Heart left ventricle (tissue), 16 donors: Measurements from ENCODE around the gene PPRC1. TPM values are rescaled to one million over a fixed set of nuclear protein-coding genes. Genes with fewer than 3 reads are reported as not detected.
A peak's percentile ranks its signal among the peaks of the same experiment; 100 is the strongest.

Experiments
- ATAC-seq, 4 donors: fragments of 200-7000 bp; cut with Tn5 transposase; one replicate each; pipeline ENCODE4 v1.9.1; 2020 to 2022; ENCODE audit warnings: moderate library complexity in 4 of 4, mild to moderate bottlenecking in 3 of 4, moderate number of reproducible peaks in 1 of 4
- DNase-seq, 5 donors: peaks; one replicate each; pipeline ENCODE4 v3.0.0-alpha.2; 2020
- H3K27ac ChIP-seq, 12 donors: fragments of 200-600 bp; sonication (generic) in 4 of 12; one replicate each; pipeline versions ENCODE4 v1.5.0 to v1.8.0; 2016 to 2022; ENCODE audit warnings: mild to moderate bottlenecking in 2 of 12
- H3K27me3 ChIP-seq, 9 donors: fragments of 200-600 bp; sonication (generic) in 2 of 9; one replicate each; pipeline versions ENCODE4 v1.5.1 to v1.8.0; 2016 to 2022; ENCODE audit warnings: mild to moderate bottlenecking in 3 of 9
- H3K36me3 ChIP-seq, 9 donors: fragments of 200-600 bp; sonication (generic) in 2 of 9; one replicate each; pipeline versions ENCODE4 v1.5.0 to v1.8.0; 2018 to 2022; ENCODE audit warnings: mild to moderate bottlenecking in 2 of 9
- H3K4me1 ChIP-seq, 12 donors: fragments of 200-600 bp; sonication (generic) in 4 of 12; one replicate each; pipeline versions ENCODE4 v1.5.0 to v1.8.0; 2016 to 2022; ENCODE audit warnings: mild to moderate bottlenecking in 3 of 12
- H3K4me3 ChIP-seq, 12 donors: fragments of 200-600 bp; sonication (generic) in 4 of 12; one replicate each; pipeline versions ENCODE4 v1.5.0 to v1.8.0; 2017 to 2022; ENCODE audit warnings: mild to moderate bottlenecking in 9 of 12, moderate library complexity in 4 of 12
- H3K9me3 ChIP-seq, 12 donors: fragments of 200-600 bp; sonication (generic) in 4 of 12; one replicate each; pipeline versions ENCODE4 v1.5.0 to v1.8.0; 2016 to 2022; ENCODE audit warnings: mild to moderate bottlenecking in 1 of 12
- CTCF ChIP-seq, 12 donors: fragments of 200-600 bp; sonication (generic) in 4 of 12; IDR thresholded peaks; one replicate each; pipeline versions ENCODE4 v1.5.0 to v1.8.0; 2018 to 2022; ENCODE audit warnings: antibody characterized with exemption in 12 of 12, mild to moderate bottlenecking in 5 of 12
- POLR2A ChIP-seq, 2 donors: fragments of 450-650 bp; IDR thresholded peaks; one replicate each; pipeline ENCODE4 v1.6.1; 2017; ENCODE audit warnings: antibody characterized with exemption in 2 of 2, mild to moderate bottlenecking in 2 of 2, moderate library complexity in 2 of 2
- WGBS, 4 donors: extraction: QIAGEN DNeasy Blood & Tissue Kit in 2 of 4; methylation state at CpG; one replicate each; pipeline versions ENCODE4 v1.1.5 to v1.1.7; 2013 to 2018; 5-methylcytosine and 5-hydroxymethylcytosine counted together
- intact Hi-C, 10 donors: fragments of 100-400 bp; cut with DNase I; formaldehyde crosslinking; loops; one replicate each; pipeline versions ENCODE4 v1.11.1 to v1.14.2; 2022
- polyA plus RNA-seq, 2 donors: library from polyadenylated mRNA; stranded (reverse); fragments of 200-250 nt; gene quantifications; one replicate each; pipeline ENCODE4 v1.2.3, GENCODE V29; 2013
- total RNA-seq, 9 donors: library from RNA; depleted of rRNA in 2 of 9; stranded (reverse); fragments of >200 nt in 2 of 9; fragmentation: NEBNext Ultra II Directional in 3 of 9; extraction: Animal tissue kit (Norgen Biotek cat#: 25700) in 3 of 9; gene quantifications; one replicate each; pipeline versions ENCODE4 v1.1.0 to v1.2.4, GENCODE V29; 2016 to 2023
- donor health status: ischemic (EF 13 %, LVEDD 7.1; RV severe dilation, severe dysfunction).
- donor health status: healthy with polysubstance abuse.
- donor health status: DM: no; HTN: yes; CAD: no.
- donor health status: DM: no; HTN: no; CAD: no.
- donor health status: ischemic (EF 25% LVEDD 6.9; RV normal size, moderate dysfunction).
- donor health status: ischemic (EF 25% LVEDD 5.7; RV mildly dilated, moderate dysfunction).
- donor health status: healthy.
- donor health status: DM: yes; HTN: yes; CAD: no.
- donor health status: ischemic (EF 35%, LVEDD 5.7; RV mildly dilated, moderate dysfunction).
- donor health status: nonischemic (EF 11% LVEDD 7.7; RV severe dilation, severe dysfunction).
- donor health status: DM: yes; HTN: yes; CAD: no.
- donor health status: PGD.
- donor health status: ischemic (EF 29% LVEDD 5.4; RV normal size, mild dysfunction).
- donor health status: nonischemic (EF 23%, LVEDD 6.1; RV moderate dilation, normal function).

The PPRC1 gene
- total and polyA plus RNA-seq, 11 donors: 10.0 to 21.5 (median 14.9) TPM

GRCh38 chr10:102151774-102152544 is 19.1 kb downstream of the PPRC1 start, which contains the start of gene NOLC1:
TSS of gene NOLC1 (plus strand) at chr10:102152389. CDS start at chr10:102152411, 22 bp downstream.
- intact Hi-C loops: loop anchor here in 6 of 10 donors (1.0 to 2.0 kb wide), 4 partner anchors 19 to 97 kb away; partner anchors contain the start of gene PPRC1 (in 5 of the 6)
- WGBS, 4 donors: 3 to 12% (median 5%) methylated on average over 21 to 59 of the region's 59 CpGs
- peaks cover 4 to 42% (median 15%) of the 10 kb centered on the region in 12 donors for H3K4me1 ChIP-seq
- peaks cover 3 to 61% (median 54%) of the 10 kb centered on the region in 9 donors for H3K36me3 ChIP-seq
- ATAC-seq (peak; percentile 98 to 99 (median 99)), DNase-seq (peak; percentile 98 to 99 (median 99))
- H3K9me3 ChIP-seq: no peaks in the 10 kb centered on the region
- no peaks in the 10 kb centered on the region for H3K27me3 ChIP-seq
- peak within 1 kb of the TSS; percentile 41 to 92 (median 86) for H3K27ac ChIP-seq
- peak in 1 of 2 donors; percentile 83 for TF ChIP-seq POLR2A (IDR thresholded peaks at IDR 0.05)
- no peak for TF ChIP-seq CTCF (IDR thresholded peaks at IDR 0.05)
- H3K4me3 ChIP-seq: peak within 1 kb of the TSS; percentile 55 to 91 (median 82)

DNA sequence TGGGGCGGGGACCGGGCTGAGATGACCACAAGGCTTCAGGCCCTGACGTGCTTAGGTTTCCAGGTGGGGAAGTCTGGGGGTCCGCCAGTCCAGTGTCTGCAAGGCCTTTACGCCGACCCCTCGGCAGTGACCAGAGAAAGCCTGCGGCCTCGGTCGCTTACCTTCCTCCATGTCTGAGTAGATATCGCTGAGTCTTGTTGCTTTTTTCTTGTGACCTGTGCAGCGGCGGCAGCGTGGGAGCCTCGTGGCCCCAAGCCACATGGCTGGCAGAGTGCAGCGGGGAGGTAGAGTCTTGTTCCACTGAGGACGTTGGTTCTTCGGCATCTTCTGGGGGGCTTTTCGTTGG is 19.7 kb downstream of the PPRC1 start:
- ATAC-seq (peak; percentile 1 to 28 (median 12)), DNase-seq (no peak)
- Histone ChIP-seq H3K4me3 (peak overlapping the region; percentile 55 to 91 (median 82)), H3K4me1 (peaks cover 4 to 42% (median 15%) of the 10 kb centered on the region in 12 donors), H3K27me3 (no peaks in the 10 kb centered on the region), H3K36me3 (peaks cover 3 to 61% (median 54%) of the 10 kb centered on the region in 9 donors), H3K27ac (peak overlapping the region in 11 of 12 donors; percentile 78 to 92 (median 87)), H3K9me3 (no peaks in the 10 kb centered on the region)
- 0 to 1% (median 1%) methylated on average over 9 to 19 of the region's 19 CpGs for WGBS, 4 donors
- intact Hi-C loops: loop anchor here in 5 of 10 donors (1.0 to 2.0 kb wide), 4 partner anchors 19 to 97 kb away; partner anchors contain the start of gene PPRC1 (in 4 of the 5)
- no peak for TF ChIP-seq CTCF (IDR thresholded peaks at IDR 0.05)
- TF ChIP-seq POLR2A (IDR thresholded peaks at IDR 0.05): no peak

DNA sequence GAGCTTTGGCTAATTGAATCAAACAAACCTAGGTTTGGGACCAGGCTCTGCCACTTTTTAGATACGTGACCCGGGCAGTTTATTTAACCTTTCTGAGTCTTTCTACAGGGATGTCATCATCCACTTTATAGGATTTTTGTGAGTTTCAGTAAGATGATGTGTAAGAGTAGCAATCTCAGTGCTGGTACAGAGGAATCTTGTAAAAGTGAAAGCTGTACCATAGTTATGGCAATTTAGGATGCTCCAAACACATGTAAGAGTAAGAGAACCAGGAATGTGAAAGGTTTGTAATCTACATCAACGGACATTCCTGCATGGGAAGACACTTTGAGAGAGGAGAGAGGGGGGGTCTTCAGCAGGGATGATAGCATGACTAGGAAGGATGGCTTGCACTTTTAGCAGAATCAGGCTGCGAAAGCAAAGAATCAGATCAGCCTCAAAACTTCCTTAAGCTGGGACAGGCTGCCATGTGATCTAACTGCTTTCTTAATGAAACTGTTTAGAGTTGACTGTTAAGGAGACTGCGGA is 20.3 kb downstream of the PPRC1 start:
- Histone ChIP-seq H3K27ac (peak overlapping the region in 8 of 12 donors; percentile 85 to 92 (median 88)), H3K27me3 (no peaks in the 10 kb centered on the region), H3K36me3 (peaks cover 3 to 61% (median 54%) of the 10 kb centered on the region in 9 donors), H3K4me3 (peak overlapping the region; percentile 55 to 91 (median 82)), H3K9me3 (no peaks in the 10 kb centered on the region), H3K4me1 (peaks cover 4 to 42% (median 15%) of the 10 kb centered on the region in 12 donors)
- DNase-seq (no peak), ATAC-seq (no peak)
- intact Hi-C loops: loop anchor here in 2 of 10 donors (2.0 kb wide), 1 partner anchor 20 kb away; the partner anchor contains the start of gene PPRC1 (in 2 of the 2)
- 37 to 42% (median 39%) methylated on average over 5 of the region's 5 CpGs for WGBS, 4 donors
- TF ChIP-seq POLR2A (IDR thresholded peaks at IDR 0.05) (no peak), CTCF (IDR thresholded peaks at IDR 0.05) (no peak)
